Dermis blood vessel endothelial cell (primary cell): ENCODE results near the gene EVA1A. TPM values are rescaled to one million over a fixed set of nuclear protein-coding genes. Genes with fewer than 3 reads are reported as not detected.
A peak's percentile ranks its signal among the peaks of the same experiment; 100 is the strongest.

ENCODE experiments used
- DNase-seq: peaks from one replicate; pipeline ENCODE4 v3.0.0; 2010
- total RNA-seq: library from RNA; depleted of rRNA; stranded (reverse); fragments of >200 nt; gene quantifications from 2 replicates; pipeline ENCODE4 v1.2.3, GENCODE V29; 2014

Gene EVA1A
- total RNA-seq, 1 donor from 2014 or later: 90.5 TPM

DNA sequence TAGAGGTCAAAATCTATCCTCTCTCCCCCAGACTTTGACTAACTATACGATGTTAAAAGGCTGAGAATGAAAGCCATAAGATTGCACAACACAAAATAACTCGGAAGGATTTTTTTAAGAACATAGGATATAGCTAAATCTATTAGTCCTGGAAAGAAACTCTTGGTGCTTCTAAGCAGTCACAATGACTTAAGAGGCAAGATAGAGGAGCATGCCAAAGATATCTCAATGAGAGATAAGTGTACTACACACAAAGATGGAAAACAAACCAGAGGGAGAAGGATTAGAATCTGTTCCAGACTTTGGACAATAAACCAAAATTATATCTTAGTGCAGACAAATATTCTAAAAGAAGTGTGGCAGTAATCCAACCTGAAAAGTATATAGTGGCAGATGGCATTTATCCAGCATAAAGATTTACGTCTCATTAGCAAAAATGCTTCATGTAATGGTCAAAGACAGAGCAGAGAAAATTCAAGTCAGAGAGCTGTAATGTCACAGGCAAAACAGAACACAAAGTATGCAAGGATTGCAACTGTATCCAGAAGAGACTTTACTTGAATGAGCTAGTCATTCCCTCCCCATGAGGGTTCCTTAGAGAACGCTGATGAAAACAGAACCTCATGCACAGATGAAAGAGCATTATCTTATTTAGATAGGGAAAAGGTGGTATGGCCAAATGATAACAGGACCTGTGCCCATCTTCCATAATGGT lies 28.8 kb upstream of the EVA1A start:
- no peak for DNase-seq

DNA sequence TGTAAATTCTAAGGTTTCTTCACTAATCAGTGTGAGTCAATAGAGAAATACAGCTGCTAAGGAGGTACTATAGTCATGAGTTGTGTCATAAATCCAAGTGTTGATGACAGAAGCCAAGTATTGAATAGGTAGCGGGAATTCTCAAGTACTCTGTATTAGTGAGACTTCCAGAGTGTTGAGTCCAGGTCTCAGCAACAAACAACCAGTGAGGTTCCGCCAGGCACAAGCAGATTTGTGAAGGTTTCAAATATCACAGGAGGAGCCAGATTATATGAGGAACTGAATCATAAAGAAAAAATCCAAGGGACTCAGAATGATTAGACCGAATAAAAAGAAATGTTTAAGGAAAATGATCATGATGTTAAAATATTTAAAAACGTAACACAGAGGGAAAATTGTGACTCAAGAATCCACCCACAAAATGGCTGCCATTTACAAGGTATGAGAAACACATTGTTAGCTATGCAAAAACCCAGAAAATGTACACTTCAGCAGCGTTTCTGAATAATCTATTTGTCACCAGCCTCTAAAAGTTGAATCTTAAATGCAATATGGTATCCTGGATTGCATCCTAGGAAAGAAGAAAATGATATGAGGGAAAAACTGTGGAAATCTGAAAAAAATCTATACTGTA lies 27.3 kb upstream of the EVA1A start:
- DNase-seq: peak; percentile 73

DNA sequence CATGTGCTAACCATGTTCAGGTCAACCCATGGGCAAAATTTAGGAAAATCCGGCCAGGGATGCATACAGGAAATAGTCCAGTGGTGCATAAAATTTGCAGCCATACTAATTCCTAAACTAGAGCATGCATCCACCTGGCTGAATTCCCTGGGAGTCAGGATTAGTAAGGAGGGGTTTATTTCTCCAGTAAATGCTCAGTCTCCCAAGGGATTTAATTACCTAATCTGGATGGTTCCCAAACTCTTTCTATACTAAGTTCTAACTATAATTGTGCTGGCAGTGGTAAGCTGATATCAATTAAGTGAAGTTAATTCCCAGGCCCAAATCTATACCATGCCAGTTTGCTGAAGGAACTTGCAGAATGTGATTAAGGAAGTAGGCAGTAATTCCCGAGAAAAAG lies 26.2 kb upstream of the EVA1A start:
- no peak for DNase-seq

DNA sequence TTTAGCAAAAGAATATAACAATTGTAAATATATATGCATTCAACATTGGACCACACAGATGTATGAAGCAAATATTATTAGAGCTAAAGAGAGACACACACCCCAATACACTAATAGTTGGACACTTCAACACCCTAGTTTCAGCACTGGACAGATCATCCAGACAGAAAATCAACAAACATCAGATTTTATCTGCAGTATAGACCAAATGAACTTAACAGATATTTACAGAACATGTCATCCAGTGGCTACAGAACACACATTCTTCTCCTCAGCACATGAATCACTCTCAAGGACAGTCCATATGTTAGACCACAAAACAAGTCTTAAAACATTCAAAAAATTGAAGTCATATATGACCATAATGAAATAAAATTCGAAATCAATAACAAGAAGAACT lies 22.1 kb upstream of the EVA1A start:
- no peak for DNase-seq

DNA sequence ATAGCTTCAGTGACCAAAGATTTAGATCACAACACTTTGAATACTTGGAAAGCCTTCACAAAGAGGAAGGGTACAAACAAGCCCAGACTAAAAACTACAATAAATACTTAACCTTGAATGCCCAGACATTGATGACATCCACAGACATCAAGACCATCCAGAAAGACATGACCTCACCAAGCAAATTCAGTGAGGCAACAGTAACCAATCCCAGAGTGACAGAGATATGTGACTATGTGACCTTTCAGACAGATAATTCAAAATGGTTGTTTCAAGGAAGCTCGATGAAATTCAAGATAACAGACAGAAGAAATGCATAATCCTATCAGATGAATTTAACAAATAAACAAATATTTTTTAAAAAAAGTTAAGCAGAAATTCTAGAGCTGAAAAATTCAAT lies 19.9 kb upstream of the EVA1A start:
- DNase-seq: no peak

DNA sequence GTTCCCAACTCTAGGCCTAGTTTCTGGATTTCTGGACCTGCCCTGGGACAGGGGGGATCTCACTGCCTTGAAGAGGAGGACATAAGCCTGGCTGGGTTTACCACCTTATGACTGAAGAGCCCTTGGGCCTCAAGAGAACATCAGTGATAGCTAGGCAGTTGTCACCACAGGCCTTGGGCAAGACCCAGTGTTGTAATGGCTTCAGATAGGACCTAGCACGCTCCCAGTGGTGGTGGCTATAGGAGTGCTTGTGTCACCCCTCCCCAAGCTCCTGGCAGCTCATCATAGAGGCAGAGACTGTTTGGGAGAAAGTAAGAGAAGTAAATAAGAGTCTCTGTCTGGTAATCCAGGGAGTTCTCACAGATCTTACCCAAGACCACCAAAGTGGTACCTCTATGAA lies 19.4 kb upstream of the EVA1A start:
- no peak for DNase-seq

DNA sequence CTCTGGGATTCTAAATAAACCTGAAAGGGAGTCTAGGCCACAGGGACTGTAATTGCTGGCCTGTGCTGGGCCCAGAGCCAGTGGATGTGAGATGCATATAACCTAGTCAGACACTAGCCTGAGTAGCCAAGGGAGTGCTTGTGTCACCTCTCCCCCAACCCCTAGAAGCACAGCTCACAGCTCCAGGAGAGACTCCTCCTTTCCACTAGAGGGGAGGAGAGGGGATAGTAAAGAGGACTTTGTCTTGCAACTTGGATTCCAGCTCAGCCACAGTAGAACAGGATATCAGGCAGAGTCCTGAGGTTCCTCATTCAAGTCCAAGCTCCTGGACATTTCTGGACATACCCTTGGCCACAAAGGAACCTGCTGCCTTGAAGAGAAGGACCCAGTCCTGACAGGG lies 18.4 kb upstream of the EVA1A start:
- DNase-seq: no peak

DNA sequence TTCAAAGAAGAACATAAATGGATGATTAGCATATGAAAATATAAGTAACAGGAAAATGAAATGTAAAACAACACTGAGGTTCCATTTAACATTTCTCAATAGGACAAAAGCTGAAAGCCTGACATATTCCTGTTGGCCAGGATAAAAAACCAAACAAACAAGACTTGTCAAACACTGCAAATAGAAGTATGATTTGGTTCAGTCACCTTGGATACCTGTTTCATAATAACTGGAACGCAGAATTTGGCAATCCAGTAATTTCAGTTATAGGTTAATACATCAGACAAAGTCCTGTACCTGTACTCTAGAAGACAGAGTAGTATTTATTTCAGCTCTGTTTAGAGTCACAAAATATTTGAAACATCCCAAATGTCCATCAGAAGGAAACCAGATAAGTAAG lies 16.5 kb upstream of the EVA1A start:
- no peak for DNase-seq

DNA sequence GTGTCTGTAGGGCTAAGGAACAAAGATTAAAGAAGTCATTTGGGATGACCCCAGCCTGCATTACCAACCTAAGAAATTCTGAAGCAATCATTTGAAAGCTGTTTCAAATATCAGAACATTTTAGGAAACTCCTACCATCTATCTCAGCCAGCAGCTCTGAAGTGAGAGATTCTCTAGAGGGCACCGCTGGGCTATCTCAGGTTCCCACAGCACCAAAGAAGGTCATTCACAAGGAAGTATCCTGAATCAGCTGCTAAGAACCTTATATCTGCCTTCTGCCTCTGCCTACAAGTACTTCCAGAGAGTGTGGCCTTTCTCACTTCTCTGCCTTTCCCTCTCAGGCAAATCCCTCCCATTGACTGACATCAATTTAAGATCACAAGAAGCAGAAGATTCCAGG lies 13.4 kb upstream of the EVA1A start:
- no peak for DNase-seq

DNA sequence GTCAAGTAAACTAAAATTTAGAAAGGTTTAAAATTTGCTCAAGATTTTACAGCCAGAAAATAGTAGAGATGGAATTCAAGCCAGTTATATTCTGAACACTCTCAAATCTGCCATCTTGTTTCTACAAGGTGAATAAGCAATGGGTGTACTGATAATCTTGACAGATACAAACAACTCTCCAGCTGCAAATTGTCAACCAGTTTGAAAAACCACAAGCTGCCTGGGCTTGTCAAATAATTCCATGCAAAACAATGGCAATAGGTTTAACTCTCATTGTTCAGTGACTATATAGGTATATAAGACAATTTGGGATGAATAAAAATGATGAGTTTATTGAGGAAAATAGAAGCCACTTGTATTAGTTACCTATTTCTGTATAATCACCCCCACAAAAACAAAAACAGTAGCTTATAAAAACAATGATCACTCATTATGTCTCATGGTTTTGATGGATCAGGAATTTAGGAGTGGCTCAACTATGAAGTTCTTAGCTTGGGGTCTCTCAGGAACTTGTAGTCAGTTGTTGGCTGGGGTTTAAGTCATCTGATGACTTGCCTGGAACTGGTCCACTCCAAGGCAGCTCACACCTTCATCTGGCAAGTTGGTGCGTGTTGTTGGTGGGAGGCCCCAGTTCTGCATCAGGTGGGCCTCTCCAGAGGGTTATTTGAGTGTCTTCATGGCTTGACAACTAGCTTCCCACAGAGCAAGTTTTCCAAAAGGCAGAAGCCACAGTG lies 12.6 kb upstream of the EVA1A start:
- DNase-seq: no peak

DNA sequence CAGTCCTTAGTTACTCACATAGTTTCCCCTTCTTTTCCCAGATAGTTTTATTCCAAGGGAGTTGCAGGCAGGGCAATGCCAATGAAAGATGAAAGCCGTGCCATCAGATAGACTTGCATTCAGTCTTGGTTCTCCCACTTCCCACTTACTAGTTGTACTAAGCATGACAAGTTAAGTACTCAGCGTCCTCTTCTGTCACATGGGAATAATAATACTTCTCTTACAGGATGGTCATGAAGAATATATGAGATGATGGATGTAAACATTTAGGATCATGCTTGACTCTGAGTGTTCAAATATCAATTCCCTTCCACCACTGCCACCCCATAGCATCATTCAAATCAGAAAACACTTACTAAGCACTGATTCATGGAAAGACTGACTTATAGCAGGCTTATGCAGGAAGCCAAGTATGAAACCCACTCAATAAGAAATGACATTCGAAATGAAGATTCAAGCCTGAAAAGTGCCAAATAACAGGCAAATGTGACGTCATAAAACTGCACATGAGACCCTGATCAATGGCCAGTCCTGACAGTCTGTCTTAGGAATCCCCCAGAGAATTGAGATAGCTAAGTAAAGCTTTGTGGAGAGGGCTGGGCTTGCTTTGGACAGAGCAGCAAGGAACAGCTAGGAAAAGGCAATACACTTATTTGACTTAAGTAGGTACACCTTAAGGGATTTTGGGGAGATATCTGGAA lies 11.1 kb upstream of the EVA1A start:
- DNase-seq: no peak

DNA sequence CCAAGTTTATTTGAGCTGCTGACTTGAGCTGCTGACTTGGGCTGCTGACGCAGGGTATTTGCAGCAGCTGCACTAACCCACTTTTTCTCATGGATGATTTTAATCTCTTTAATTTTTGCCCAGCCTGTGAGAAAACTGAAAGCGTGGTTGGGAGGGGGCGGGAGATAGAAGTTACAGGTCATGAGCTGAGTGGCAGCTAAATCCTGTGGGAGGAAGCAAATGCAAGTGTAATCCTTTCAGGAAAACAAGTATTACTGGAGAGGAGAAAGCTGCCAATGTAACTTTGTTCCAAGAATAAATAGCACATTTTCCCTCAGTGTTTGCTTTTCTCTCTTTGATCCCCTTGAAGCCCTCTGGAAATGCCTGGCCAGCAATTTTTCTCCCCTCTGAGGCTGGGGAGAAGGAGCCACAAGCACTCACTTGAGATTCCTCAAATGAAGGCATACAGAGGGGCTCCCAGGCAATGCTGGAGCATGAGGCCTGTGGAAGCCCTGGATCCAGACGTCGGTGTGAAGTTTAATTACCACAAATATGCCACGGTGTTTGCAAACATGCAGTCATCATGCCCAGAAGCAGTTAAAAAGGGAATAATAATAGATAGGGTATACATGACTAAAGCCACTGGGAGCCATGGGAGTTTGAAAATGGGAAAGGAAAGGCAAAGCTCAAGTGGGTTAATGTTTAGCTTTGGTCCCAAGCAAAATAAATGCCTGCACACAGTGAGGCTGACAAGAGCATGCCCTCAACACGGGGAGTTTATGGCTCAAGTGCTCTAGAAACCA lies 10.4 kb upstream of the EVA1A start:
- DNase-seq: peak; percentile 38

DNA sequence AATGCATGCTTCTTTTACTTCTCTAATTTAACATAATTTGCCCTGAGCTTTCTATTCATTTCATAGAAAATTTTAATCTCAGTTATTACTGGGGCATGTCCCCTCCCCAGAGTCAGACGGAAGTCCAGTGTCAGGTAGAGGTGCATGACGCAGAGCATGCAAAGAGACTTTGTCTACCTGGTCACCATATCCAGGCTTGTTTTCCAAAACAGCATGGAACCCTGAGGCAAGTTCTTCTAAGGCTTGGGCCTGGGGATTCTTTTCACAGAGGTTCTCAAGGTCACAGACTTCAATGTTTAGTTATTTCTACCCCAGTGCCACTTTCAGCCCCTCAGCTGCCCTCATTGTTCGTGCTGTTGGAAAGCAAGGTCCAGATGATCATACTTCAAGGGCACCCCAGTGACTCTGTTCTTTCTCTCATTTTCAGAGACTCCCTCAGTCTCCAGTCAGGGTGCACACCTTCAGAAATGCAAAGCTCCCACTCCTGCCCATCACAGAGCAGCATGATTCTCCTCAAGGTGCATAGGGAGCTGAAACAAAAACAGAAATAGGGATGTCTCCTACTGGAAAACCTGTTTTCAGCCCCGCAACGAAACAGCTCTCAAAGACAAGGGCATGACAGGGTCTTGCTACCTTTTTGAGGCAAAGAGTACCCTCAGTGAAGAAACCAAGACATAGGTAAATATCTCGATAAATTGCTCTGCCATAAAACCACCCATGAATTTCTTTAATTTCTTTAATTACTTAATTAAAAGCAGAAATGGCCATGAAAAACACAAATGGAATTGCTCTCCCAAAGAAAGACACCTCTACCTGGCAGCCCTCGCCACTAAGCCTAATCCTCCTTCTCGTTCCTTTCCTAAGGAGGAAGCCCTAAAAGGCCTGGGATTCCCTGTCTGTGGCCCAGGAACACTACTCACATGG lies 9.5 kb upstream of the EVA1A start:
- no peak for DNase-seq

DNA sequence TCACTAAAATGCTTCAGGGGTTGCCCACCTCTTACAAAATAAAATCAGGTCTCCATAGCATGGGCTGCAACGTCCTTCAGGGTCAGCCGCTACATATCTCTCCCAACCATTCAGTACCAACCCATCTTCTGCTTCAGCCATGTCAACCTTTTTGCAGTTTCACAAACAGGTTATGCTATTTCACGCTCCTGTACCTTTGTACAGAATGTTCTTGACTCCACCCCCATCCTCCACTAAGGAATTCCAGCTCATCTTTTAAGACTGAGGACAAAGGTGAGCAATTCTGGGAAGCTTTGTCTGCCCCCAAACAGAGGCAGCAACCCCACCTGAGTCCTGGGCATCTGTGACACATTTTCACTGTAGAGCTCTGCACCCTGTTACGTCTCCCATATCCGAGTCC lies 8.8 kb upstream of the EVA1A start:
- DNase-seq: no peak

DNA sequence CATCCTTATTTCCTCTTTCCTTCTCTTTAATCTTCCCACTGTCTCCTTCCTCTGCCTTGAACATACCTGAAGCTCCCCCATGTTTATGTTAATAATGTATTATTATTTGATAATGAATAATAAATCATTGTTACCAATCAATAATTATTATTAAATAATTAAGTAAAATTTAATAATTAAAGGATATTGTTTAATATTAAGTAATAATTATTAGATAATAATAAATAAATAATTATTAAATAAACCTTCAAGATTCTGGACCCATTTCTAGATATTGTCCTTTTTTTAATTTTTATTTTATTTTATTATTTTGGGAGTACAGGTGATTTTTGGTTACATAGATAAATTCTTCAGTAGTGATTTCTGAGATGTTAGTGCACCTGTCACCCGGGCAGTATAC lies 7.4 kb upstream of the EVA1A start:
- DNase-seq: no peak

DNA sequence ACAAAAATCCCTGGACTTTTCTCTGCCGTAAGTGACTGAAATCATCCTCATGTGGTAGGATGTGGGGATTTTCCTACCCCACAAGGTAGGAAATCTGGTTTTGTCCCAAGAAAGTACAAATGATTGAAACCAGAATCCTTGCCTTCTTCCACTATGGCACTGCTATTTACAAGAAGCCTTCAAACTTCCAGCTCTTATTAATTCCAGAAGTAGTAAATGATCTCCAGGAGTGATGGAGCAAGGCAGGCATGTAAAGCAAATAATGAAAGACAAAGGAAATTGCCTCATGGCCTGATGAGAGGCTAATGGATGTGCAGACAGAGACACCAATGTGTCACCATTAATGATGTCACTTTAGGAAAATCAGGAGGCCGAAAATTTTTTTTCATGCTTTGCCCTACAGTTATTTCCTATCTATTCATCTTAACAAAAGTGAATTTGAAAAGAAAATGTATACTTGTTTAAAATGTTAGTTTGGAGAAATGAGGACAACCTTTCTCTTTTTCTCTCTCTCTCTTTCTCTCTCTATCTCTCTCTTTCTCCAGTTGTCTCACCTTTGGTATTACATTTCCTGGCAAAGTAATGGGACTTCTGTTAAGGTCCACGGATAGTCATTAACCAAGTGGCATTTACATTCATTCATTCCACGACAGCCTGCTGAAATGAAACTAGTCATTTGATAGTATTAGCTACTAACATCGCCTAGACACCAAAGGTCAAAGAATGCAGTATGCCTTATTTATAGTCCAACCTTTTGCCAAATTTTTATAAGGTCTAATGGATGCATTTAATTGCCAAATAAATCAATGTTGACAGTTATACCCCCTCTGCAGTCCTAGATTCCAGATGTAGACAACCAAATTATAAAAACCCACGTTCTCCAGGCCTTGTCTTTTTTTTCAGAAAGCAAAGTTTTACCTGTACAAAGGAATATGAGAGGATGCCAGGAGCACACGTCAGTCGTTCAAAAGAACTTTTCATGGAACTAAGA lies 5.0 kb upstream of the EVA1A start:
- DNase-seq: no peak

DNA sequence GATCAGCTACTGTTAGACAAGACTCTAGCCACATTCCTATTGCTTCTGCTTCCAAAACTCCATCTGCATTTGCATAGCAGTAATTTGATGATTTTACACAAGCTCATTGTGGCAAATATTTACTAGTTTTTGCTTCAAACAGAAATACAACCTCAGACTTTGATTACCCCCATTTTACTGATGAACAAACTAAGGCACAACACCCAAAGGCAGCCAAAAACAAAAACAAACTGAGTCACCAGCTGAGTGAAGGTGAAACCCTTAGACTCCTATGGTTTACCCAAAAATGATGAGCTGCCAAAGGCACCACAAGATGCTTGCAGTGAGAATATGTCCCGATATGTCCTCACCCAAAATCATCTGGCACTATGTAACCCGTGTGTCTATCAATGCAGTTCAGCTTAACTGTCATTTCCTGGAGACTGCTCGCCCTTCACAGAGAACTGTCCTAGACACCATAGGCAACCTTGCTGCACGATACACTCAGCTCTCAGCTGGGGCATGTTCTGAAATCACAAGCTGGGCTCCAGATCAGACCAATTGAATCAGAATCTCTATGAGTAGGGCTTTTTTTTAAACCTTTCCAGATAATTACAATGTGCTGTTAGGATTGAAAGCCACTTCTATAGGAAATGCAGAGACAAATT lies 4.1 kb upstream of the EVA1A start:
- DNase-seq: no peak

DNA sequence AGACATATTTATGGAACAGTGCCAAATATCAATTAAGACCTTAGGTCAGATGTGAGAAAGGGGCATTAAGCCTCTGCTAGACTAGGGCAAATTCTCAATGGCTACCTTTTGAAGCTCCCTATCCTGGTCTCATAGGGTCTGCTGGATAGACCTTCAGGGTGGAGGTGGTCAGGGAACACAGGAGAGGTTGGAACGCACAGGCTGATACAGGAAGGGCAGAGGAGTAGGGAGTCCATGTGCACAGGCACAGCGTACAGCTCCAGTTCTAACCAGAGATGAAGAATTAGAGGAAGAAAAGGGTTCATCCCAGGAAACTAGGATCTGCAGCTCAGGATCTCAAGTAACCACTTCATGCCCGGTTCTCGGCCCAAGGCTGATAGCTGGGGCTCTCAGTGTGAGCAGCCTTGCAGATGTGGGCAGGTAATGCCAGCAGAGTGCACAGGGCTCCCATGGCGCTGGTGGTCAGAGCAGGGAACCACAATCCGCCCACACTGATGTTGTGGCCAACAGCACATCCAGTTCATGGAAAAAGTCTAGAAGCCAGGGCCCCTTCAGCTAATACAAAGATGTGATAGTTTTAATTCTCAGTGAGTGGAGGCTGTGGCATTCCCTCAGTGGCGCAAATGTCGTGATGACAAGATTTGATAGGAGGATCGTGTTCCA lies 3.4 kb upstream of the EVA1A start:
- no peak for DNase-seq

DNA sequence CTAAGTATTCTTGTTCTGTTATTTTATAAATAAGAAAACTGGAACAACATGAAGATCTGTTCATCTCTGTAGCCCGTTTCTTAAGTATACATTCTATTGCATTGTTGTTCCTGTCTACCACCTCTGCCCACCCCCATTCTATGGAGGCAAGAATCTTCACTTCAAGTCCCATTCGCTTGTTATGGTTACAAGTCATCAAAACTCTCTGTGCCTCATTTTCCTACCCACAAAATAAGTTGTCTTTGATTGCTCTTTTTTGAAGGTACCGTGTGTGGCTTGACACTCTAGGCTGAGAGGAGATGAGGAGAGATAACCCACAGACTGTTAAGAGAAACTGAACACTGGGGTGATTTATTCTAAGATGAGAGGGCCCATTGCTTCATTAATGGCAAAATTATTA lies 2.9 kb upstream of the EVA1A start:
- DNase-seq: no peak
